ENCODE measurements around the gene NEUROD4.
"Not testable (repeated sequence)": the region's sequence is repeated elsewhere in the genome, so short reads cannot be mapped to it uniquely, and the experiment has no call there.

The NEUROD4 gene, protein sequence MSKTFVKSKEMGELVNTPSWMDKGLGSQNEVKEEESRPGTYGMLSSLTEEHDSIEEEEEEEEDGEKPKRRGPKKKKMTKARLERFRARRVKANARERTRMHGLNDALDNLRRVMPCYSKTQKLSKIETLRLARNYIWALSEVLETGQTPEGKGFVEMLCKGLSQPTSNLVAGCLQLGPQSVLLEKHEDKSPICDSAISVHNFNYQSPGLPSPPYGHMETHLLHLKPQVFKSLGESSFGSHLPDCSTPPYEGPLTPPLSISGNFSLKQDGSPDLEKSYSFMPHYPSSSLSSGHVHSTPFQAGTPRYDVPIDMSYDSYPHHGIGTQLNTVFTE

DNA sequence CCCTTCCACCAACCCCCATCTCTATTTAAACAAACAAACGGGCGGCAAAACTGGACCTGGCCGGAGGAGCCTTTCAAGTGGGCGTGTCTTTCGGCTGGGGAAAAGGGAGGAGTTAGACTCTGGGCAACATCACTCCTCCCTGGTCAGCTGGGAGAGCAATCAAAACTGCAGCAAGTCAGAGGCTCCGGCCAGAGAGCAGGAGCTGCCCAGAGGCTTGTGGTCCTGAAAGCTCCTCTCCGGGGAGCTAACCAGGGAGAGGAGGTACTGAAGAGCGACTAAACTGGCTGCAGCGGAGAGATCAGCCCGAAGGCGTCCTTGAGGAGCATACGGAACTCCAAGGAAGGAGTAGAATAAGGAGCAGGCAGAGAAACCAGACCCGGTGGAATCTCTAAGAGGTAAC is at the start of gene NEUROD4:
Gene NEUROD4 (plus strand): TSS at position 191 of the 400 bp plus-strand sequence. CDS start 6,466 bp downstream, outside the sequence.
- in situ Hi-C loops (cut with MboI; ENCODE audit: low sequenced_read_pairs), result no loop called here

DNA sequence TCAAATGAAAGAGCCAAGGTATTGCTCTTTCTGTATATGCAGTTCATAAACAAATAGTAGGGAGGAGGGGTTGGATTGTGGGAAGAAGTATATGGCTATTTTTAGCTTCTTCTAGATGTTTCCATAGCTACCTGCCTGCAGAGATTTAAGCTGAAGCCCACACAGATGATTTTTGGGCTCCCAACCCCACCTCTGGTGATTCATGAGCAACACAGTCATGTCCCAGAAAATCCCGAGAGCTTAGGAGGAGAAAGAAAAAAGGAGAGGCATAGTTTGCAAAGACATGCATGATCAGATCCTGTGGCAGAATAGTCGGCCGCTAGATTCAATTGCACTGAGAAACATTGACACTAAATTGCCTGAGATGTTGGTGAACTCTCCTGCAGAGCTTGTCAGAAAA is 49.0 kb upstream of the NEUROD4 start:
- in situ Hi-C loops (cut with MboI; ENCODE audit: low sequenced_read_pairs), result no loop called here

DNA sequence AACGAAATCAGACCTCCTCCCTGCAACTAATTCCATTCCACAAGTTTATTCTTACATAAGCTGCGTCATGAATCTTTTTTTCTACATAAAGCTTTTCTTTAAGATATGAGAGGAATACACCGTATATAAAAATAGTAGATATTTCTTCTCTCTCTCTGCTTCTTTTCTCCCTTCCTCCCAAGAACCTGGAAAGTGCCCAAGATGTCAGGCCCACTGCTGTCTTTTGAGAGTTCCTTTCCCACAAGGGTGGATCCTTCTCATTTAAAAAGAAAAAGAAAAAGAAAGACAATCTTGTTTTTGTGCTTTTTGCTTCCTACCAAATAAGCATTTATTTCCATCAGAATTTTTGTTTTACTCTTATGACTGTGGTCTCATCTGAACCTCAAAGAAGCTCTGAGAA is 46.2 kb upstream of the NEUROD4 start:
- in situ Hi-C loops (cut with MboI; ENCODE audit: low sequenced_read_pairs), result no loop called here

DNA sequence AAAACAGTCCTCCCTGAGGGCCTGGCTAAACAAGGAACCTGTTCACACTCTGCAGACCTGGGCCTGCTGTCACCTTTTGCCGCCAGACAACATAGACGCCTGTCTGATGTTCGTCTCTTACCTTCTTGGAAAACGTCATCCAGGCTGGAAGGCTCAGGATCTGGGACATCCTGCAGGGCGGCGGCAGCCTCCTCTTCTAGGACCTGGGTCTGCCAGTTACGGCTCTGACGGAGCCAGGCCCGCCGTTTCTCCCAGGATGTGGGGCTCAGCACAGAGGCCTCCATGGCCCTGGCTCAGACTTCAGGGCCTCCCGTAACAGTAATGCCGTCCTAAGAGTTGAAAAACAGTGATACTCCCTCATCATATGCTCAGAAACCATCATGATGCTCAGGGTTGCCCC is 45.5 kb upstream of the NEUROD4 start:
- in situ Hi-C loops (cut with MboI; ENCODE audit: low sequenced_read_pairs), result no loop called here

DNA sequence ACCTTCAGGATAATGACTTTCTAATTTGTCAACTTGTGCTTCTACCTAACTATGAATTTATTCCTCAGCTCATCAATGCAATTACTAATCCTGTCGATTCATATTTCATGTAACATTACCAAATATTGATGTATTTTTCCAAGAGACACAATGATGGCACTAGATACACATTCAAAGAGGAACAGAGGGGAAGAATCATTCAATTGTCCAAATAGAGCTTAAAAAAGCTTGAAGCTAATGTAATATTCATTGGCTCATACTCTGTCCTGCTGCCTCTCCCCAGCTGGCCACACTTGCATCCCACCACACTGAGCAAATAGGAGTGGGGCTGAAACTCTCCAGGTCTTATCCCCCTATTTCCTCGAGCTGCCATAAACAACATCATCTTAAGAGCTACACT is 44.5 kb upstream of the NEUROD4 start:
- in situ Hi-C loops (cut with MboI; ENCODE audit: low sequenced_read_pairs), result no loop called here

DNA sequence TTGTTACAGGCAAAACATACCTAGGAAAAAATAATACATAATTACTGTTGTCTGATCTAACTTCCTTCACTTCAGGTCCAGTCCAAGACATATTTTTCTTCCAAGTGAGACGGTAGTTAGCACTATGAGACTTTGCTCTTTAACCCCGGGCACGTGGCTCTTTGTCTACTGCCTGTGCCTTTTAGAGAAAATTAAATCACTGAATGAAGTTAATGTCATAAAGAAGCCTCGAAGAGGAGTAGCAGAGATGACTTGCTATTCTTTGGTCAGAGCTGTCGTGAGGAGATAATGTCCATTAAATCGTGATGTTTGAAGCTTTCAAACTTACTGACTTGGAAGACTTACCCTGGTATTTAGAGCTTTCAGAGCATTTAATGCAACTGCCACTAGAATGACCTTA is 43.9 kb upstream of the NEUROD4 start:
- in situ Hi-C loops (cut with MboI; ENCODE audit: low sequenced_read_pairs), result no loop called here

DNA sequence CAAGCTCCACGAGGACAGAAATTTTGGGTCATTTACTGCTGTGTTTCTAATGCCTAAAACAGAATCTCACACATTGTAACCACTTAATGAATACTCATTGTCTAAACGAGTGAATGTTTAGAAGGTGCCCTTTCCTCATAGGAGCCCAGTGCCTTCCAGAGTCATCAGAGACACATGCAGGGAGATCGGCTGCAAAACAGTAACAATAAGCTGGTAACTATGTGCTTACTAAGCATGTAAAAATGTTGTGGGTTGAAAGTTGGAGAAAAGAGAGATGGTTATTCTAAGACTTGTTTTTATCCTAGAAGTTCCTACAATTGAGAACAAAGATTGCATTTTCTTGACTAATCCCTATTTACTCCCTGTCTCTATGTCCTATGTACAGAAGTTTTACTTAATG is 42.6 kb upstream of the NEUROD4 start:
- in situ Hi-C loops (cut with MboI; ENCODE audit: low sequenced_read_pairs), result no loop called here

DNA sequence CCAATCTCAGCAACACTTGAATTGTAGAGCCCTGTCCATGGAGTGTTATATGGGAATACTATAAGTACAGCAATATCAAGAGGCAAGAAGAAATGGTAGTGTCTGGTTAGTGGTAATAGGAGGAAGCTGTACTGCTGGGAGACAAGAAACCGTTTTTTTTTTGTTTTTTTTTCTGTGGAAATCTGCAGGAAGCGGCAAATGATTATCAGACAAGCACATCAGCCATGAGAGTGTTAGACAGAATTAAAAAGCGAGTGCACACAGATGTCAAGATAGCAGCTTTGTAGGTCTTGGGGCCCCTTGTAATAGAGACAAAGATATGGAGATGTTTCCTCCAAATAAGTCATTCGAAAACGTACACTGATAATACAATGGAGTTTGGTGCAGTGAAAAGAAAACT is 41.9 kb upstream of the NEUROD4 start:
- in situ Hi-C loops (cut with MboI; ENCODE audit: low sequenced_read_pairs), result no loop called here

DNA sequence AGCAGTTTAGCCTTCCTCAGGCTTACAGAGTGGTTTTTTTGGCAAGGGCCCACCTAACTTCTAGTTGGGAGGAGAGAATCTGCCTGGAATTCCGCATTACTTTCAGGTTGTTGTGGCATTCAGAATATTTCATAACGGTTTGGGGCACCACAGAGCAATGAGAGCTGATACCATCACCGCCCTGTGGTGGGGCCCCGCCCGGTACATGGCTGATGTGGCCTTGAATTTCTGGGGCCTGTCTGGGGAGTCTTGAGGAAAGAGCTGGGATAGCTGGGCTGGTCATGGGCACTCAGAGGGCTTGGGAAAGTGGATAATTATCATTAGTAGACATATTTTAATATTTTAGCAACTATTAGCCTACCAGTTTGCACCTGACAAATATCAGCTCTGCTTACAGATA is 39.4 kb upstream of the NEUROD4 start:
- in situ Hi-C loops (cut with MboI; ENCODE audit: low sequenced_read_pairs), result no loop called here

DNA sequence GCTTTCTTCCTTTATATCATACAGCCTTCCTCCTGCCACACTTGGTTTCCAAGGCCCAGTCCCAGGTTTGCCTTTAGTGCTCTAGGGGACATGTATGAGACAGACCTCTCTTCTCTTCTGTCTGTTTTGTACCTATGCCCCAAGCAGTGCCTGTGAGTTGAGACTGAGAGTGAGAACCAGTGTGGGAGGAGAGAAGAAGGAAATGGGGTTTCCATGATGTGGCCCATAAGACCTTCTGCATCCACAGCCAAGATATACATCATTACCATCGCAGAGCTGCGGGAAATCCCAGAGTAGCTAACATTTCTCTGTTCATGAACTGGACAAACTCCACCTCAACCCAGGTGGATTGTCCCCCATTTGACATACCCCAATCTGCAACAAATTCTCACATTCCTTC is 38.0 kb upstream of the NEUROD4 start:
- in situ Hi-C loops (cut with MboI; ENCODE audit: low sequenced_read_pairs), result no loop called here

DNA sequence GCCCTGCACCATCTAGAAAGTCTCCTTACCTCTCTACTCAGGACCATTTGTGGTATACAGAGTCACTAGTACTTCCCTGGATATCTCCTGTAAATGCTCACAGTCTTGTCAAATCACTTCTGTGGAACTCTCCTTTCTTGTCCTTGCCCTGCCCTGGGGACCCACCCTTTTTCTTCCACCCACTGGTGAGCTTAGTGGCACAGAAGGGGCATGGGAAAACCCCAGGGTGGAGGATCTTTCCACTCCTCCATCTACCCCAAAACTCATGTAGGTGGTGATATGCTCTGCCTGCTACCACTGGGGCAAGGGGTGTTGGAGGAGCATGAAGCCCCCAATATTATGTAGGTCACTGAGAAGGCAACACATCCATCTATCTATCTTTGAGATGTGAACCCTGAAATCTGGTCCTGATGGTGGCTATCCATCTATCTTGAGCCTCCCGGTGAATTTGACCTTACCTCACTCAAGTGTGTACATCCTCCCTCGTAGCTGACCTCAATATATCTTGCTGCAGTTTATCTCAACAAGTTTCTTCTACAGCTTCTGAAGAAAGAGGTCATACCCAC is 36.2 kb upstream of the NEUROD4 start:
- in situ Hi-C loops (cut with MboI; ENCODE audit: low sequenced_read_pairs), result no loop called here

DNA sequence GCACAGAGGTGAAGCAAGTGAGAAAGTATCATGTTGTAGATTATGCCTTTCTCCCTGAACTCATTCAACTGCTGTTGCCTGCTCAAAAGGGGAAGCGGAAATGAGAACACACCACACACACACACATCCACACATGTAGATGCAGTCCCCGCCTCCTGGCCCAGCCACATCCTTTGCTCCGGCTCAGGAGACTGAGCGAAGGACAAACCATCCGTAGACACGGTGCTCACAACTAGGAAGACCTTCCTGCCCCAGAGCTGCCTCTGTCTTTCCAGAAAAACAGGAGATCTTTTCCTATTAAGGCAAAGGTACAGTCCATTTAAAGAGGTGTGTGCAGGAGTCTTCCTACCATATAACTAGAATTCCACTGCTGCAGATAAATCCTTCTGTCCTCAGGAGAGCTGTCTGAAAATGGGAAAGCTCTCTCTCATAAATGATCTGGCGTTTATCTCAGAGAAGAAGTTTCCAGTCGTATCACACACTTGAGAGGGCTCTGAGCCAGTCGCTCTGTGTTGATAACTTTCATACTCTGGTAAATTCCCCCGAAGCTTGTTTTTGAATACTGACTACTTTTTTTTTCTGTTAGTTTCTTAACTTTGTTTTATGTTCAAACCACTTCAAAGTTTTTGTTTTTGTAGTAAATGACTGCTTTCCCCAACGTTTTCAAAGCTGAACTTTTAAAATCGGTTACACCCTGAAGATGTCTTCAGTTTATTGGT is 35.0 kb upstream of the NEUROD4 start, which contains the start of gene TESPA1:
Gene TESPA1 (minus strand): TSS at position 105 of the 719 bp plus-strand sequence. CDS start 10,200 bp downstream, outside the sequence.
- in situ Hi-C loops (cut with MboI; ENCODE audit: low sequenced_read_pairs), result no loop called here

DNA sequence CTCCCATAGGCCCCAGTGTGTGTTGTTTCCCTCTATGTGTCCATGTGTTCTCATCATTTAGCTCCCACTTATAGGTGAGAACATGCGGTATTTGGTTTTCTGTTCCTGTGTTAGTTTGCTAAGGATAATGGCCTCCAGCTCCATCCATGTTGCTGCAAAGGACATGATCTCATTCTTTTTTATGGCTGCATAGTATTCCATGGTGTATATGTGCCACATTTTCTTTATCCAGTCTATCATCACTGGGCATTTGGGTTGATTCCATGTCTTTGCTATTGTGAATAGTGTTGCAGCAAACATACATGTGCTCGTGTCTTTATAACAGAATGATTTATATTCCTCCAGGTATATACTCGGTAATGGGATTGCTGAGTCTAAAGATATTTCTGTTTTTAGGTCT is 33.0 kb upstream of the NEUROD4 start:
- in situ Hi-C loops (cut with MboI; ENCODE audit: low sequenced_read_pairs), result not testable (repeated sequence)

DNA sequence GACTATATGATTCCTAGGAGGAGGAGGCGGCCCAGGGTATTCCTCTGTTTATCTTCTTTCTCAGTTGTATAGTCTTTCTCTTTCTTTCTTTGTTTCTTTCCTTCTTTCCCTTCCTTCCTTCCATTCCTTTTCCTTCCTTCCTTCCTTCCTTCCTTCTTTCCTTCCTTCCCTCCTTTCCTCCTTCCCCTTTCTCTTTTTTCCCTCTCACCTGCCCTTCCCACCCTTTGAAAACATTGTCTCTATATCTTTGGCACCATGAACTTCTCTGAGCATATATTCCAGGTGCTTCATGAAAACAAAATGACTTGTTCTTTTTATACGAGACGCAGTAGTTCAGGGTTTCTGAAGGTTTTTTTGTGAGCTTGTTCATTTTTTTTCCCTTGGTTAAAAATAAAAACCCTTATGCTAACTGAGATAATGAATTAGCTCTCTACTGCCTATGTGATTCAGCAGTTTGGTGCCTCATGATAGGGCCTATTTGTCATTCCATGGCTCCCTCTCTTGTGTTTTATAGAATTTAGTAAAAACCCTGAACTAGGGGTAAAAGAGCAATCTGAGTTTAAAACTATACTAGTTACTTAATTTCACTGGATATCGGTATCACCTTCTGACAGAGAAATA is 32.1 kb upstream of the NEUROD4 start:
- in situ Hi-C loops (cut with MboI; ENCODE audit: low sequenced_read_pairs), result no loop called here

DNA sequence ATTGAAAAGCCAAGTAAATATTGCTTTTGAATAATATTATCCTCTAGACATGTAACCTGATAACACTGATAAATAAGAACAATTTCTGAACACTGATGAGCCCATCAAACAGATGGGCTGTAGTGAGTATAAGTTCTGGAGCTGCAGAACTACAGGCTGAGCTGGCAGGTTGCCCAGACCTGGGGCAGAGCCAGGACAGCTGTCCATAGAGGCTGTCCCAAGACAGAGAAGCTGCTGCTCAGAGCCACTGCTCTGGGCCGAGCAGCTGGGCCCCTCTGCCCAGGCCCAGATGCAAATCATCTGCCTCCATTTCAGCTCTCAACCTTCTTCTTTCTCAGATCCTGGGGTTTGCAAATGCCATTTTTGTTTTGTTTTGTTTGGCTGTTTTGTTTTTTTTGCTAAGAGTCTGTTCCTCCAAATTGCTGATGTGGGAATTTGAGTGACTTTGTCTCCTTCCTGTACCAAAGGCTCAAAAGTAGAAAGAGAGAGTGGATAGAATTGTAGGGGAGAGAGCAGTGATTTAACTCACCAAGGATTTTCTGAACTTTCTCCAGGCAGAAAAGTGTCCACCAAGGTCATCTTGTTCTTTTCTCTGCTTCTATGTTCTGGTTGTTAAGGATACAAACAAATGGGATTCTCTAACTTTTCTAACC is 31.2 kb upstream of the NEUROD4 start:
- in situ Hi-C loops (cut with MboI; ENCODE audit: low sequenced_read_pairs), result no loop called here

DNA sequence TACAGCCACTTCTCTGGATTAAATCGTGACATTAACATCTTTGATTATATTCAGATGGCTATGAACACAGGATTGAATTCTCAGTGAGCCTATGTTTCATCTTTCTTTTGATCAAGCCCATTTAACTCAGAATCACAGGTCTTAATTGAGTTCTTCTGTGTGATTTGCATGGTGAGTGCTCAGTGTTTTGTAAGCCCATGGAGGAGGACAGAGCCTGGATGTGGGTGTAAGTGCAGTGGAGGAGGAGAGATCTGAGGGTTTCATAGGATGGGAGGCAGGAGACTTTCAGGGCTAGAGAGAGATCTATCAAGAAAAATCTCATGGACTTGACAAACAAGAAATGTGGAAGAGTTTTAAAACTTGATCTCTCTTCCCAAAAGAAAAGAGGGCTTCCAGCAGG is 29.9 kb upstream of the NEUROD4 start:
- in situ Hi-C loops (cut with MboI; ENCODE audit: low sequenced_read_pairs), result no loop called here

DNA sequence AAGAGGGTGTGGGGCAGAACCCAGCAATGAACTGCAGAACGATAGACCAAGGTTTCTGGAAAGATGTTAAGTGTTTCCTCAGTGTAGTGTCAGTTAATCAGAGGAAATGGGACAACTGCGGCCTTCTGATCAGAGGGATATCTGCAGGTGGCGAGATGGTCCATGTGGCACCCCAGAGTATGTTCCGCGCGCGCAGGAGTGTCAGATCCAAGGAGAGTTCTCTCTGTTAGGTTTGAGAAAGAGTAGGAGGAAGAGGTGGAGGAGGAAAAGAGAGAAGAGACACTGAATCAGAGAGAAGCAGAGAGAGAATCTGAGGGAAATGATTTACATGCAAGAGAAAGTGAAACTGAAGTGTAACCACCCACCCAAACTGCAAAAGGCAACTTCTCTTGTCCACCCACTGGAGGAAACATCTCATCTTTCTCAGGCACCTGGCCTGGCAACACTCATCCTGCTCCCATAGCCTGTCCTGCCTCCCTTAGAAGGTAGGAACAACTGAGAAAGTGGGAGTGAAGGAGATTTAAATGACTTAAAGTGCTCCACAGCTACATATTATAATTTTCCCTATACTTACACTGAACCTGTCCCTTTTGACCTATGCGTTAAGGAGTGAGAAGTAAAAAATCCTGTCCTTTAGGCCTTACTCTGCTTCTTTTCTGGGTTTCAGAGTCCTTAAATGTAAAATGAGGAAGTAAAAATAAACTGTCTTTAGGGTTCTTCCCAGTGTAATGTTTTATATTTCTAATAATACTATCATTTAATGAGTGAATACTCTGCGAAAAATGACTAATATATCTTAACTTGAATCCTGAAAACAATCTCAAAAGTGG is 28.4 kb upstream of the NEUROD4 start:
- in situ Hi-C loops (cut with MboI; ENCODE audit: low sequenced_read_pairs), result no loop called here

DNA sequence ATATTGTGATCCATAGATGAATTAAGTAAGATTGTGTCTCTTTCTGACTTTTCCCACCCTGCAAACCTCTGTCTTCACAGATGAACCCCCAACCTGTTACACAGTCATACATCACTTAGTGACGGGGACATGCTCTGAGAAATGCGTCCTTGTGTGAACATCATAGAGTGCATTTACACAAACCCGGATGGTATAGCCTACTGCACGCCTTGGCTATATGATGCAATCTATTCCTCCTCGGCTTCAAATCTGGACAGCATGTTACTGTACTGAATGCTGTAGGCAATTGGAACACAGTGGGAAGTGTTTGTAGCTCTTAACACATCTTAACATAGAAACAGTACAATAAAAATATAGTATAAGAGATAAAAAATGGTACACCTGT is 27.8 kb upstream of the NEUROD4 start:
- in situ Hi-C loops (cut with MboI; ENCODE audit: low sequenced_read_pairs), result no loop called here

DNA sequence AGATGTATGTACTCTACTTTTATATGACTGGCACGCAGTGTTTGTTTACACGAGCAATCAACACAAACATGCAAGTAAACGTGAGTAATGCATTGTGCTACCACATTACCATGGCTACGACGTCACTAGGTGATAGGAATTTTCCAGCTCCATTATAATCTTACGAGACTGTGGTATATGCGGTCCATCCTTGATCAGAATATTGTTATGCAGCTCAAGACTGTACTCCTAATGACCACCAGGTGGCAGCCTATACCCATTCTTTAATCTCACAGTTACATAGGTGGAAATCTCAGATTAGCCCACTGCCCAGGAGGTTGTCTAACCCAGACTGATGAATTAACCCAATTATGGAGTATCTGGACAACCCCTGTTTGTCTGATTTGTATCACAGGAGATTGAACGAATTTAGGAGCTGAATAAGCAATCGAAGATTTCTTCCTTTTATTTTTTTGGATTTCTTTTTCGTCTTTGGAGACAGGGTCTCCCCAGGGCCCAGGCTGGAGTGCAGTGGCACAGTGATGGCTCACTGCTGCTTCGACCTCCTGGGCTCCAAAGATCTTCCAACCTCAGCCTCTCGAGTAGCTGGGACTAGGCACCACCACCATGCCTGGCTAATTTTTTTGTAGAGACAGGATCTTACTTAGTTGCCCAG is 26.5 kb upstream of the NEUROD4 start:
- in situ Hi-C loops (cut with MboI; ENCODE audit: low sequenced_read_pairs), result no loop called here

DNA sequence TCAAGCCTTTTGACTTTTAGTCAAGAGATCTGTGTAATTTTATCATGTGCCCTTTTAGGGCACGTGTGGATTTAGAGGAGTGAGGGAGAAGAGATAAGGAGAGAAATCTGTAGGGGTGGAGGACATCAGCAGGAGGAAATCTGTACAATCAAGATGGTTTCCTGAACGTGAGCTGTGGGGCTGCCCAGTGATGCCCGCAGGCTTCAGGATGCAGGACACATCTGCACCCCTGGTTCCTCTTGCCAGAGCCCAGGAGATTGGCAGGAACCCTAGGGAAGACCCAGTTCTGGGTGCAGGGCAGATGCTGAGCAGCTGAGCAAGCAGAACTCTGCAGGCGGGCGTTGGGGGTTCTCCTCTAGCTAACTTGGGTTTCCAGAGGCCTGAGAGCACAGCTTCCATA is 23.6 kb upstream of the NEUROD4 start:
- in situ Hi-C loops (cut with MboI; ENCODE audit: low sequenced_read_pairs), result no loop called here
